IPS-15b (cell line): ENCODE measurements around the gene SP6.

Experiments
- H3K27me3 ChIP-seq: one replicate; pipeline ENCODE4 v1.6.1; 2013; ENCODE audit warnings: low read length; ENCODE audit not compliant: control insufficient read depth, insufficient read depth
- H3K36me3 ChIP-seq: one replicate; pipeline ENCODE4 v1.6.1; 2013; ENCODE audit warnings: low read length; ENCODE audit not compliant: control insufficient read depth, insufficient read depth
- H3K4me1 ChIP-seq: one replicate; pipeline ENCODE4 v1.6.1; 2013; ENCODE audit warnings: mild to moderate bottlenecking, low read length; ENCODE audit not compliant: control insufficient read depth, insufficient read depth
- H3K4me3 ChIP-seq: one replicate; pipeline ENCODE4 v1.5.1; 2013; ENCODE audit warnings: low read depth, low read length
- H3K9ac ChIP-seq: one replicate; pipeline ENCODE4 v1.6.1; 2013; ENCODE audit warnings: low read depth, mild to moderate bottlenecking, low read length
- H3K9me3 ChIP-seq: one replicate; pipeline ENCODE4 v1.6.1; 2013; ENCODE audit warnings: mild to moderate bottlenecking, low read length; ENCODE audit not compliant: control insufficient read depth, insufficient read depth

Gene SP6

DNA sequence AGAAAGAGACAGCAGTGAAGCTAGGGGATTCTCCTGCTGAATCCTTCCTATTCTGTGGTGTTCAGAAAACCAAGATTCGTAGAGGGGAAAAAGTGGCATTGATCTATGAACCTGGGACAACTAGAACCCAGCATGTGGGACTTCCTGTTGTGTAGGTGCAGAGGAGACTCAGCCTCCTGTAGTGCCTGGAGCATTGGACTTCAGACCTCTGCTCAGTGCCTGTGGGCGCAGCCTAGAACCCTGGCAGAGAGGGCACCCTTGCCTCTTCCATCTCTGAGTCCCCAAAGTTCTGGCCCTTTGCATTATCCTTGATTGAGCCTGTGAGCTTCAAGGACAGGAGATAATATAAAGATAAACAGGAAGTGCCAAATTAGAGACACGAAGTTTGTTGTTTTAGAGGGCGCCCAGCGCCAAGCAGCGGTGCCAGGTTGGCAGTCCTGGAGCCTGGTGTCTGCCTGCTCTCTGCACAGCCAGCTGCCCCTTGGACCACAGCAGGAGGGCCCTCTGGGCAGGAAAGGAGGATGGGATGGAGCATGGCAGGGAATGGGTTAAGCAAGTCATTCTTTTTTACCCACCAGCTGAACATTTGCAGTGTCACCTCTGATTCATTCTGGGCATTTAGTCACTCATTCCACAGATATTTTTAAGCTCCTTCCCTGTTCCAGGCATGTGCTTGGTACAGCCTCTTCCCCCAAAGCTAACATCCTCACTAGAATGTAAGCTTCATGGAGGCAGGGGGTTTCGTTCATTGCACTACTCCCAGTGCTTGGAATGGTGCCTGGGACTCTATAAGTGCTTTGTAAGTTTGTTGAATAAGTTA is 11.9 kb upstream of the SP6 start:
- Histone ChIP-seq H3K27me3 (peaks cover 49% of the 10 kb centered on the region), H3K4me1 (no peaks in the 10 kb centered on the region), H3K9me3 (no peaks in the 10 kb centered on the region), H3K4me3 (no peak overlapping the region), H3K36me3 (no peaks in the 10 kb centered on the region), H3K9ac (no peak overlapping the region)

DNA sequence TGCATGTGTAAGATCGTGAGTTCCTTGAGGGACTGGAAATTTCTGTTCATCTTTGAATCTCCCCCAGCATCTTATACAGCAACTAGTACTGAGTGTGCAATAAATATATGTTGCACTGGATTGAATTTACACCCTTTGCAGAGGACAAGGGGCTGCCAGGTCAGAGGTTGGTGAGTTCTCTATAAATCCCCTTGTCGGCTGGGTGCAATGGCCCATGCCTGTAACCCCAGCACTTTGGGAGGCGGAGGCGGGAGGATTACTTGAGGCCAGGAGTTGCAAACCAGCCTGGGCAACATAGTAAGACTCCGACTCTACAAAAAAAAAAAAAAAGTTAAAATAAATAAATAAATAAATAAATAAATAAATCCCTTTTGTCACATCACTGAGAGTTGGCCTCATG is 9.4 kb upstream of the SP6 start:
- Histone ChIP-seq H3K36me3 (no peaks in the 10 kb centered on the region), H3K27me3 (peaks cover 48% of the 10 kb centered on the region), H3K9ac (no peak overlapping the region), H3K9me3 (no peaks in the 10 kb centered on the region), H3K4me3 (no peak overlapping the region), H3K4me1 (no peaks in the 10 kb centered on the region)

DNA sequence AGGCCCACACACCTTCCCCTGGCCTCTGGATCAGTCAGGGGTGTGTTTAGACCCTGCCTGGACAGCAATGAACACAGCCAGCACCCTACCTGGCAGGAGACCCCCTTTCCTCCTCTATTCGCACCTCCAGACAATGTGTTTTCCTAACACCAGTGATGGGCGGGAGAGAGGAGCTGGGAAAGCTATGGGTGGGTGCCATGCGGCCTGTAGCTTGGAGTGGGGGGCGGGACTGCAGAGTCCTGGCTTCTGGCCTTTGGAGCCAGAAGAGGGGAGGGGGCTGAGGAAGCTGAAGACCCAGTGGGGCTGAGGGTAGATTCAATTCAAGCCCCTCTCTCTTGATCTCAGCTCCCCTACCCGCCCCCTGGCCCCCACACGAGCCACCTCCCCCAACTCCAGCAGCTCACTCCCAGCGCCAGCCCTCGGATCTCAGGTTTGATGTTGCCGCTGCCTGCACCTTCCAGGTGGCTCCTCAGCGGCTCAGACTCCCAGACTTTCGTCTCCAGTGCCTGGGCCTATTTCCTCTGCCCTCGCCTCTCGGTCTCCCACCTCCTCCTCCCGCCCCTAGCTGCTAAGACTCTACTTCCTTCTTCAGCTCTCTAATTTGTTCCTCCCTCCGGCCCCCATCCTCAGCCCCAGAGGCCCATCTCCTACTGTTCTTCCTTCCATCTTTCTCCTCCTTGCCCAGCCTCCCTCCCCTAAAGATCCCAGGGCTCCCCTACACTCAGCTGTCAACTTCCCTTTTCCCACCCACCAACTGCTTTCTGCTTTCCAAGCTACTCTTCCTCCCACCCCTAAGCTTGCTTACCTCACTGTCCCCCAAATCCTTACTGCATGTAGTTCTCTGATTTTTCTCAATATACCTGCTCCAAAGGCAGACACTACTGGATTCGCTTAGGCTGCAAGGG is 6.8 kb upstream of the SP6 start:
- Histone ChIP-seq H3K9me3 (no peaks in the 10 kb centered on the region), H3K4me3 (no peak overlapping the region), H3K4me1 (no peaks in the 10 kb centered on the region), H3K36me3 (no peaks in the 10 kb centered on the region), H3K9ac (no peak overlapping the region), H3K27me3 (peaks cover 71% of the 10 kb centered on the region)

- Histone ChIP-seq H3K27me3 (peaks cover 78% of the 10 kb centered on the region), H3K4me3 (no peak overlapping the region), H3K9ac (no peak overlapping the region), H3K9me3 (no peaks in the 10 kb centered on the region), H3K36me3 (no peaks in the 10 kb centered on the region), H3K4me1 (peaks cover 4% of the 10 kb centered on the region)
Observed at GRCh38 chr17:47856830-47857229, 5.9 kb upstream of the SP6 start.

GRCh38 chr17:47855737-47856136 is 4.8 kb upstream of the SP6 start:
- H3K4me3 ChIP-seq: no peak overlapping the region
- H3K9ac ChIP-seq: no peak overlapping the region
- peaks cover 80% of the 10 kb centered on the region for H3K27me3 ChIP-seq
- peaks cover 4% of the 10 kb centered on the region for H3K4me1 ChIP-seq
- H3K9me3 ChIP-seq: no peaks in the 10 kb centered on the region
- H3K36me3 ChIP-seq: no peaks in the 10 kb centered on the region

DNA sequence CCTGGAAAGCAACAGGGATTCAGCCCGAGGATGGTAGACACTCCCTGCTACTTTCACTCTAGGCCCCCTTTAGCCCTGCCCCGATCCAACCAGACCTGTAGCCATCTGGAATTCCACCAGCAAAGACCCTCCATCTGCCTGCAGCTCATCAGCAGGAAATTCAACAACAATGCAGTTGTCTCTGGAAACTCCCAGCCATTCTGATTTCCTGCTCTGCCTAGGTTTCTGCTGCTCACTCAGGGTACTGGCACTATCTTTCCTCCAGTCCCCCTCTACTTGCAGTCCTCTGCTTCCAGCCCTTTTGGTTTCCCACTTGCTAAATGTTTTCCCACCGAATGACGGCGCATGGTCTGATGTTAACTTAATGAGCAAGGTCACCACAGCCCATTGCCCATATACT is 2.7 kb upstream of the SP6 start:
- H3K4me1 ChIP-seq: peaks cover 11% of the 10 kb centered on the region
- H3K27me3 ChIP-seq: peaks cover 84% of the 10 kb centered on the region
- H3K9me3 ChIP-seq: no peaks in the 10 kb centered on the region
- H3K36me3 ChIP-seq: no peaks in the 10 kb centered on the region
- H3K9ac ChIP-seq: no peak overlapping the region
- H3K4me3 ChIP-seq: no peak overlapping the region

DNA sequence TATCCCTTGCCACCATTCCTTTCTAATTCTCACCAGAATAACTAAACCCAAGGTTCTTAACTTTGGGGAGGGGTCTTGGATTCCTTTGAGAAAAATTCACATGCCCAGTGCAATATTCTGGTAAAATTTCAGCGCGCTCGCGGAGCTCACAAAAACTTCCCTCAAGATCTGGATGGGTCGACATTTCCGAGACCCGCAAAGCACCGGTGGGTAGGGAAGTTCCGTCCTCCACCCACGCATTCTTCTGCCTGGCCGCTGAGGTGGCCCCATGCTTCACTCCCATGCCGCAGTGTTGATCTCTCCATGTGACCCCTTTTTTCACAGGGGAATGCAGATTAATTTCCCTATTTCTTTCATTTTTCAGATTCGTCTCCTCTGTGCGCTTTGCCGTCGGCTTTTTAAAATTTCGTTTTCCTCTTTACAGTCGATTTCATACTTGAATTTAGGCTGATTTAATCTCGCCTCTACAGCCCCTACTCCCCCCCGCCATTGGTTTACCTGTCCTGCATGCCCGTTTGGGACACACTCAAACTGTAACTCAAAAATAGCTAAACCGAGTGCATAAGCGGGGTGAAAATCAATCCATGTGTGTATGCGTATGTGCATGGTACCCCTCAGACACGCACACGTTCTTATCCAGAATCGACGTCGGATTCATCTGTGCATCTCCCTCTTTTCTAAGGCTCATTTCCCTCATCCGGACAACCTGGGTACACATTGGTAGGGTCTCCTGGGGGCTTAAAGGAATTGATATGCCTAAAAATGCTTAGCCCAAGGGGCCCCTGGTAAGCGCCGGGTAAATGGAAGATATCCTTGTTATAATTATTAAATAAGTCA is 1.4 kb upstream of the SP6 start:
- peak overlapping the region; percentile 63 for H3K4me3 ChIP-seq
- H3K27me3 ChIP-seq: peaks cover 90% of the 10 kb centered on the region

DNA sequence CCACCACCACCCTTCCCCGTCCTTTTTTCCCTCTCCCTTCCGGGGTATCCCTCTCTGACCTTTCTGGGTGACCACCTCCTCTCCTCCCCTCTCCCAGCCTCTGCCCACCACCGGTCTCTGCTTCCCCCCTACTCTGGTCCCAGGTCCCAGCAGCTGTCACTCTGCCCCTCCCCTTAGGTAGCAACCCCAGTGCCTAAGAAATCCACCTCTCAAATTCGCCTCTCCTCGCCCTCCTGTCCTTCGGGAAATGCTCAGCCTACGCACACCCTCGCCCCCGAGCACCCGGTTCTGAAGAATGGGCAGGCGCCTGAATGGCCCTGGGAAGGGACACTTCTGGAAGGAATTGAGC is 775 bp upstream of the SP6 start:
- H3K9ac ChIP-seq: no peak overlapping the region
- no peaks in the 10 kb centered on the region for H3K36me3 ChIP-seq
- H3K9me3 ChIP-seq: no peaks in the 10 kb centered on the region
- H3K4me3 ChIP-seq: peak overlapping the region; percentile 63
- H3K27me3 ChIP-seq: peaks cover 90% of the 10 kb centered on the region
- peaks cover 15% of the 10 kb centered on the region for H3K4me1 ChIP-seq

More for the DNA sequence above, 1.4 kb upstream of the SP6 start:
- Histone ChIP-seq H3K9ac (no peak overlapping the region), H3K9me3 (no peaks in the 10 kb centered on the region), H3K36me3 (no peaks in the 10 kb centered on the region), H3K4me1 (peaks cover 15% of the 10 kb centered on the region)

DNA sequence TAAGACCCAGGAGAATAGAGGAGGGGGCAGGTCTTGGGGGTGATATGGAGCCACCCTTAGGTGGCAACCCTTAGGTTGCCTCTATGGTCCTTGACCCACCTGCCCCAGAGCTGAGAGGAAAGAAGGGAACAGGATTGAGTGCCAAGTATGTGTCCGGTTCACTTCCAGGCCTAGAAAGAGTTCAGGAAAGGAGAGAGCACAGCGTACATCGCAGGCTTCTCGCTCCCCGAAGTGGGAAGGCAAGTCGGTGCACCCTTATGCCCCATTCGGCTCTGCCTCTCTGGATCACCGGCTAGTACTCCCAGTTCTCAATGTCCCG is 631 bp downstream of the SP6 start:
- Histone ChIP-seq H3K9me3 (no peaks in the 10 kb centered on the region), H3K4me3 (peak overlapping the region; percentile 63), H3K4me1 (peaks cover 16% of the 10 kb centered on the region), H3K27me3 (peaks cover 90% of the 10 kb centered on the region), H3K36me3 (no peaks in the 10 kb centered on the region), H3K9ac (no peak overlapping the region)

GRCh38 chr17:47848198-47848513 is 2.8 kb downstream of the SP6 start:
- Histone ChIP-seq H3K9ac (no peak overlapping the region), H3K27me3 (peaks cover 81% of the 10 kb centered on the region), H3K4me1 (peaks cover 20% of the 10 kb centered on the region), H3K36me3 (no peaks in the 10 kb centered on the region), H3K4me3 (peak overlapping the region; percentile 61), H3K9me3 (no peaks in the 10 kb centered on the region)

DNA sequence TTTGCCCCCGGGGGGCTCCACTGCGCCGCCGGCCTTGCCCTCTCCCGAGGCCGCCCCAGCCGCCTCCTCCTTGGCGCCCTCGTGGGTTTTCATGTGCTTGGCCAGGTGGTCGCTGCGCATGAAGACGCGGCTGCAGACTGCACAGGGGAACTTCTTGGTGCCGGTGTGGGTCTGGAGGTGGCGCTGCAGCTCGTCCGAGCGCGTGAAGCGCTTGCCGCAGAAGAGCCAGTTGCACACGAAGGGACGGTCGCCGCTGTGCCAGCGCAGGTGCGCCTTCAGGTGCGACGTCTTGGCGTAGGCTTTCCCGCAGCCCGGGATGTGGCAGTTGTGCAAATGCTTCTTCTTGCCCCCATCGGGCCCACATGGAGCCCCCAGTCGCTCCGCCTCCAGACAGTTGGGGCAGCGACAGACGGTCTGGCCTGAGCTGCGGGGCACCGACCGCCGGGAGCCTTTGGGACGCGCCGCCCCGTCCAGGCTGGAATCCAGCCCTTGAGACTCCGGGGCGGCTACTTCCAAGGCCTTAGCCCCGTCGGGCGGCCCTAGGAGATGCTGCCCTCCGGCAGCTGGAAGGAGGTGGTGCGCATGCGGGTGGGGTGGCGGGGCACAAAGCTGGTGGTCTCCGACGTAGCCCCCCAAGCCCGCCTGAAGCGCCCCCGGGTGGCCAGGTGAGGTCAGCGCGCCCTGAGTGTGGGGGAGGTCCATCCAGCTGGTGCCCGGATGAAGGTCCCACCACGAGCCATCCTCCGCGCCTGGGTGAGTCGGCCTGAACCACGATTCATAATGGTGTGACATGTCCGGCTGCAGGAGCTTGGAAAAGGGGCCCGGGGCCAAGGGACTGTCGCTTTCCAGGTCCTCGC is 3.4 kb downstream of the SP6 start:
- Histone ChIP-seq H3K4me3 (peak overlapping the region; percentile 61), H3K4me1 (peaks cover 20% of the 10 kb centered on the region), H3K9me3 (no peaks in the 10 kb centered on the region), H3K36me3 (no peaks in the 10 kb centered on the region), H3K27me3 (peaks cover 75% of the 10 kb centered on the region), H3K9ac (no peak overlapping the region)
